Stimulated activated naive B cell treated with anti-CD40 and anti-IgM and Interleukin-4, amounts not matched to agents 10 μg/mL and 1 μg/mL and 100 μg/mL, for 72 hours (primary cell): Measurements from ENCODE around the gene TNFRSF25.

Experiments used
- ATAC-seq, 2 donors: fragments of 150-1000 bp; cut with Tn5 transposase; replicated peaks; 2 replicates each; pipeline ENCODE4 v1.10.0; 2021; ENCODE audit warnings: moderate library complexity in 1 of 2
- DNase-seq: peaks from one replicate; pipeline ENCODE4 v3.0.0; 2021
- H3K27ac Mint-ChIP-seq: one replicate; pipeline ENCODE4 v1.8.0; 2022; ENCODE audit warnings: mild to moderate bottlenecking, mixed read lengths
- H3K27me3 Mint-ChIP-seq, 2 donors: one replicate each; pipeline ENCODE4 v1.8.0; 2022; ENCODE audit warnings: mixed read lengths in 2 of 2
- H3K36me3 Mint-ChIP-seq, 2 donors: one replicate each; pipeline ENCODE4 v1.8.0; 2022; ENCODE audit warnings: mixed read lengths in 2 of 2, mild to moderate bottlenecking in 1 of 2
- H3K4me1 Mint-ChIP-seq, 2 donors: one replicate each; pipeline ENCODE4 v1.8.0; 2022; ENCODE audit warnings: mixed read lengths in 2 of 2, mild to moderate bottlenecking in 1 of 2
- H3K4me3 Mint-ChIP-seq, 2 donors: one replicate each; pipeline ENCODE4 v1.8.0; 2022; ENCODE audit warnings: mild to moderate bottlenecking in 2 of 2, mixed read lengths in 2 of 2, moderate library complexity in 1 of 2
- H3K9me3 Mint-ChIP-seq, 2 donors: one replicate each; pipeline ENCODE4 v1.8.0; 2022; ENCODE audit warnings: mixed read lengths in 2 of 2, mild to moderate bottlenecking in 1 of 2

TNFRSF25 gene

DNA sequence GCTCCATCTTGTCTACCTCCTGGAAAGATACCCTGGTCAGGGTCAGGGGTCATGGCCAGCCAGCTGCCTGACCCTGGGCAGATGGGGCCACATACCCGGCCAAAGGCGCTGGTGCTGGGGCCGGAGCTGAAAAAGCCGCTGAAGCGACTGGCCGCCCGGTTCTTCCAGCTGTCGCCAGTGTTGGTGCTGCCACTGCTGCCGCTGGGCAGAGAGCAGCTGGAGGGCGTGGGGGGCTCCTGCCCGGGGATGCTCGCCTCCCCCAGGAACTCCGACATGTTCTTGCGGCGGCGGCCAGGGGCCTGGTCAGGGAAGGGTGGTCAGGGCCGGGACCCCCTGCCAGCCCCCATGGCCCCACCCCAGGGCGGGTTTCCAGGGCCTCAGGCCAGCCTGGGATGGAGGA lies 7.2 kb upstream of the TNFRSF25 start:
- no peak for ATAC-seq
- Mint-ChIP-seq H3K27ac (no peak overlapping the region), H3K4me1 (peaks cover 6 to 9% of the 10 kb centered on the region in 2 donors), H3K27me3 (peaks cover 11 to 20% of the 10 kb centered on the region in 2 donors), H3K4me3 (no peak overlapping the region), H3K9me3 (no peaks in the 10 kb centered on the region), H3K36me3 (no peaks in the 10 kb centered on the region)
- no peak for DNase-seq

GRCh38 chr1:6472391-6472790 lies 6.4 kb upstream of the TNFRSF25 start:
- Mint-ChIP-seq H3K4me1 (peaks cover 6 to 9% of the 10 kb centered on the region in 2 donors), H3K27me3 (peaks cover 15 to 18% of the 10 kb centered on the region in 2 donors), H3K27ac (no peak overlapping the region), H3K4me3 (no peak overlapping the region), H3K36me3 (no peaks in the 10 kb centered on the region), H3K9me3 (no peaks in the 10 kb centered on the region)
- ATAC-seq (no peak), DNase-seq (no peak)

DNA sequence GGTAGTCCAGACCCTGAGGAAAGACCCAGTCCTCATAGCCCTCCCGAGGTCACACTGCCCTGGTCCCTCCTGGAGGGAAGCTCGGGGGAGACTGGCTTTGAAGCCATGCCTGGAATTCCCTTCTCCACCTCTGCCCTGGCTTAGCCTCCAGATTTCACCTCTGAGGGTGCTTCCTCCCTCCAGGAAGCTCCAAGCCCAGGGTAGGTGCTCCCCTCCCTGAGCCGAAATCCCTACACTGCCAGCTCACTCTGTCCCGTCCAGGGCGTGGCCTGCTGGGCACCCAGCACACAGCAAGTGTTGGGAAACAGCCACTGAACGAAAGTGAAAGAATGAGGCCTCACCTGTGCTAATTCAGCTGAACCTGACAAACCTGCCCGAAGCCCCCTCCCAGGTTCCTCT lies 6.0 kb upstream of the TNFRSF25 start:
- ATAC-seq: no peak
- Mint-ChIP-seq H3K4me1 (peaks cover 6 to 9% of the 10 kb centered on the region in 2 donors), H3K27me3 (peaks cover 18 to 22% of the 10 kb centered on the region in 2 donors), H3K36me3 (no peaks in the 10 kb centered on the region), H3K4me3 (no peak overlapping the region), H3K27ac (no peak overlapping the region), H3K9me3 (no peaks in the 10 kb centered on the region)
- no peak for DNase-seq

DNA sequence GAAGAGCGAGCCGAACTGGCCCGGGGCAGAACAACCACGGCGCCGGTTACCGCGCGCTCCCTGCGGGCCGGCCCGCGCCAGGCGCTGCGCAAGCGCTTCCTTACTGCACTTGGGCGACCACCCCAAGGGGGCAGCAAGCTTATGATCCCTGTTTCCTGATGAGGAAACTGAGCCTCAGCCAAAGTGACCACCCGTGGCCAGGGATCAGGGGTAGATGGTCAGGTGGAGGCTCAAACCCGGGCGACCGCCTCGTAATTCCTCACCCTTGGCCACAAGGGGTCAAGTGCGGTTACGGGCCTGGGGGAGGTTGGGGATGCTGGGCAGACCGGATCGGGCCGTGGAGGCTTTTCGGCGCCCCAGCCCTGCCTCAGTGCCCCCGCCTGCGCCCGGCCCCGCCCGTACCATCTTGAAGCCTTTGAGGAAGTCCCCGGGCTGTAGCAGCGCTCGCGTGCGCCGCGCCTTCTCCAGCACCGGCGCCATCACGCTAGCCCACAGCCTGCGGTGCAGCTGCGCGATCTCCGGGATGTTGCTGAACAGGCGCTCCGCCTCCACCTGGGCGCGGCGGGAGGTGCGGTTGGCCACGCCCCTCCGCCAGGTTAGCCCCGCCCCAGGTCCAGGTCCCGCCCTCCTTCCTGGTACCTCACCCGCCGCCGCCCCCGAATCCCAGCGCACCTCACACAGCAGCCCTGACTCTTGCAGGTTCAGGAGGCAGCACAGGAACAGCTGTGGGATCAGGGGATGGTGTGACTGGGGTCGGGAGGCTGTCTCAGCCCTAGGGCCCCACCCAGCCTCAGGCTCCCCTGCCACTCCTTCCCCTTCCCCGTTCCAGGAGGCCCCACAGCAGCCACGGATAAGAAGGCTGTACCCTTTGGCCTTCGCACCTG lies 5.4 kb upstream of the TNFRSF25 start:
- ATAC-seq: no peak
- no peak overlapping the region for H3K4me3 Mint-ChIP-seq

GRCh38 chr1:6470132-6471085 lies 4.4 kb upstream of the TNFRSF25 start:
- Mint-ChIP-seq H3K4me3 (no peak overlapping the region), H3K36me3 (no peaks in the 10 kb centered on the region), H3K4me1 (peaks cover 1 to 2% of the 10 kb centered on the region in 2 donors), H3K27ac (no peak overlapping the region), H3K27me3 (peaks cover 15 to 25% of the 10 kb centered on the region in 2 donors), H3K9me3 (no peaks in the 10 kb centered on the region)
- ATAC-seq: no peak
- no peak for DNase-seq

More for the DNA sequence above, 5.4 kb upstream of the TNFRSF25 start:
- H3K27ac Mint-ChIP-seq: no peak overlapping the region
- H3K4me1 Mint-ChIP-seq: peaks cover 6 to 9% of the 10 kb centered on the region in 2 donors
- peaks cover 20 to 27% of the 10 kb centered on the region in 2 donors for H3K27me3 Mint-ChIP-seq
- no peaks in the 10 kb centered on the region for H3K36me3 Mint-ChIP-seq
- H3K9me3 Mint-ChIP-seq: no peaks in the 10 kb centered on the region
- no peak for DNase-seq

- ATAC-seq: no peak
- DNase-seq: no peak
- no peak overlapping the region for H3K27ac Mint-ChIP-seq
- peaks cover 22 to 37% of the 10 kb centered on the region in 2 donors for H3K27me3 Mint-ChIP-seq
- H3K4me3 Mint-ChIP-seq: no peak overlapping the region
- no peaks in the 10 kb centered on the region for H3K36me3 Mint-ChIP-seq
- H3K9me3 Mint-ChIP-seq: no peaks in the 10 kb centered on the region
- H3K4me1 Mint-ChIP-seq: no peaks in the 10 kb centered on the region
Observed at GRCh38 chr1:6468729-6469461, 2.9 kb upstream of the TNFRSF25 start.

- no peak overlapping the region for H3K27ac Mint-ChIP-seq
- H3K4me3 Mint-ChIP-seq: no peak overlapping the region
- ATAC-seq (no peak), DNase-seq (no peak)
- peaks cover 25 to 42% of the 10 kb centered on the region in 2 donors for H3K27me3 Mint-ChIP-seq
- H3K36me3 Mint-ChIP-seq: no peaks in the 10 kb centered on the region
- no peaks in the 10 kb centered on the region for H3K4me1 Mint-ChIP-seq
- H3K9me3 Mint-ChIP-seq: no peaks in the 10 kb centered on the region
Observed at GRCh38 chr1:6467744-6468688, 2.0 kb upstream of the TNFRSF25 start.

- Mint-ChIP-seq H3K27ac (no peak overlapping the region), H3K27me3 (peaks cover 30 to 50% of the 10 kb centered on the region in 2 donors), H3K4me3 (no peak overlapping the region), H3K36me3 (no peaks in the 10 kb centered on the region), H3K4me1 (no peaks in the 10 kb centered on the region), H3K9me3 (no peaks in the 10 kb centered on the region)
- no peak for DNase-seq
- ATAC-seq: no peak
Observed at GRCh38 chr1:6467224-6467623, 1.3 kb upstream of the TNFRSF25 start.

DNA sequence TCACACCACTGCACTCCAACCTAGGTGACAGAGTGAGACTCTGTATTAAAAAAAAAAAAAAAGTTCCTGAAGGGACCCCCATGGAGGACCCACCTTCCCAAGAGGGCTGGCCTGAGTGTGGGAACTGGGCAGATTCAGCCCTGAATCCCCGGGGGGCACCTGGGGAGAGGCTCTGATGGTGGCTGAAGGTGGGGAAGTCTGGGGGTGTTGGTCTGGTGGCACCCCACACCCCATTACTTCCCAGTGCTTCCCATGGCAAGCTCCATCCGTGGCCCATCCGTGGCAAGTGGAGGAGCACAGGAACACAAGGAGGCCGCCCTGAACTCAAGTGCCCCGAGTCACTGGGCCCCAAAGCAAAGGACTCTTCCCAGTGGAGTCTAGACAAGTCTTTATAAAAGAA lies 778 bp upstream of the TNFRSF25 start:
- no peak overlapping the region for H3K4me3 Mint-ChIP-seq
- H3K4me1 Mint-ChIP-seq: no peaks in the 10 kb centered on the region
- no peak overlapping the region for H3K27ac Mint-ChIP-seq

GRCh38 chr1:6465461-6466005 lies 440 bp downstream of the TNFRSF25 start:
- no peaks in the 10 kb centered on the region for H3K9me3 Mint-ChIP-seq
- no peak overlapping the region for H3K4me3 Mint-ChIP-seq
- H3K4me1 Mint-ChIP-seq: peaks cover 3 to 5% of the 10 kb centered on the region in 2 donors
- H3K36me3 Mint-ChIP-seq: no peaks in the 10 kb centered on the region
- no peak overlapping the region for H3K27ac Mint-ChIP-seq
- H3K27me3 Mint-ChIP-seq: peaks cover 38 to 67% of the 10 kb centered on the region in 2 donors
- no peak for DNase-seq
- ATAC-seq: no peak

More for the DNA sequence above, 778 bp upstream of the TNFRSF25 start:
- no peak for DNase-seq
- ATAC-seq: no peak
- peaks cover 32 to 54% of the 10 kb centered on the region in 2 donors for H3K27me3 Mint-ChIP-seq
- H3K9me3 Mint-ChIP-seq: no peaks in the 10 kb centered on the region
- H3K36me3 Mint-ChIP-seq: no peaks in the 10 kb centered on the region

DNA sequence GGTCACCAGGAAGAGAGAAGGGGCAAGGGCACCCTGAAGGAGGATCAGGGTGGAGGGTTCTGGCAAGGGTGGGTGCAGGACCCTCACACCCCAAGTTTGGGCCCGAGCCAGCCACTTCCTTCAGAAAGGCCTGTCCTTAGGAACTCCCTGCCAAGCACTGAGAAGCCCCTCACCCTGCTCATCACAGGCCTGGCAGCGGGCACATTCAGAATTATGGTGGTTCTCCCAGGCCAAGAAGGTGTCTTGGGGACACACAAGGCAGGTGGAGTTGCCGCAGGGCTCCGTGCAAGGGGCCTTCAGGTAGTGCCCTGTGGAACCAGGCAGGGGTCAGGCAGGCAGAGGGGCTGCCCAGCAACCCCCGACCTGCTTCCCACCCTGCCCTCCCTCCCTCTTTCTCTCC lies 1.1 kb downstream of the TNFRSF25 start:
- Mint-ChIP-seq H3K4me3 (no peak overlapping the region), H3K27ac (no peak overlapping the region), H3K4me1 (peaks cover 5 to 10% of the 10 kb centered on the region in 2 donors), H3K27me3 (peaks cover 44 to 73% of the 10 kb centered on the region in 2 donors), H3K36me3 (no peaks in the 10 kb centered on the region), H3K9me3 (no peaks in the 10 kb centered on the region)
- DNase-seq (no peak), ATAC-seq (no peak)

GRCh38 chr1:6464514-6464836 lies 1.5 kb downstream of the TNFRSF25 start:
- DNase-seq: no peak
- peaks cover 9 to 14% of the 10 kb centered on the region in 2 donors for H3K4me1 Mint-ChIP-seq
- no peak overlapping the region for H3K27ac Mint-ChIP-seq
- no peak for ATAC-seq
- no peaks in the 10 kb centered on the region for H3K36me3 Mint-ChIP-seq
- peaks cover 48 to 77% of the 10 kb centered on the region in 2 donors for H3K27me3 Mint-ChIP-seq
- no peaks in the 10 kb centered on the region for H3K9me3 Mint-ChIP-seq
- no peak overlapping the region for H3K4me3 Mint-ChIP-seq

- H3K36me3 Mint-ChIP-seq: no peaks in the 10 kb centered on the region
- H3K4me3 Mint-ChIP-seq: no peak overlapping the region
Observed at GRCh38 chr1:6463120-6463412, 2.9 kb downstream of the TNFRSF25 start.

More at GRCh38 chr1:6463120-6463412, 2.9 kb downstream of the TNFRSF25 start:
- Mint-ChIP-seq H3K4me1 (peaks cover 10 to 16% of the 10 kb centered on the region in 2 donors), H3K27me3 (peaks cover 51 to 77% of the 10 kb centered on the region in 2 donors), H3K27ac (no peak overlapping the region), H3K9me3 (no peaks in the 10 kb centered on the region)
- DNase-seq (no peak), ATAC-seq (no peak)
